Natural killer cell (primary cell): ENCODE results near the gene GHRHR. TPM values are rescaled to one million over a fixed set of nuclear protein-coding genes. Genes with fewer than 3 reads are reported as not detected.

Experiments
- ATAC-seq, 3 donors: fragments of 150-1000 bp in 2 of 3; fragments of 200-7000 bp in 1 of 3; cut with Tn5 transposase; 1 replicate in 1 of 3; 2 replicates in 2 of 3; pipeline ENCODE4 v1.10.0; 2021; ENCODE audit warnings: mild to moderate bottlenecking in 2 of 3, moderate library complexity in 2 of 3
- DNase-seq, 2 donors: peaks; one replicate each; pipeline versions ENCODE4 v3.0.0 to v3.0.0-alpha.2; 2013 to 2021; ENCODE audit warnings: mixed read lengths in 1 of 2
- H3K27ac ChIP-seq: one replicate; pipeline ENCODE4 v1.5.1; 2013; ENCODE audit warnings: mild to moderate bottlenecking, low read length
- H3K27me3 ChIP-seq: one replicate; pipeline ENCODE4 v1.6.1; 2013; ENCODE audit warnings: low read length; ENCODE audit not compliant: control insufficient read depth, insufficient read depth
- H3K36me3 ChIP-seq: one replicate; pipeline ENCODE4 v1.6.1; 2013; ENCODE audit warnings: low read length; ENCODE audit not compliant: control insufficient read depth, insufficient read depth
- H3K4me1 ChIP-seq: one replicate; pipeline ENCODE4 v1.6.1; 2013; ENCODE audit warnings: low read length; ENCODE audit not compliant: control insufficient read depth, insufficient read depth
- H3K4me3 ChIP-seq: one replicate; pipeline ENCODE4 v1.5.1; 2013; ENCODE audit warnings: low read length
- H3K9me3 ChIP-seq: one replicate; pipeline ENCODE4 v1.6.1; 2013; ENCODE audit warnings: low read length; ENCODE audit not compliant: control insufficient read depth, insufficient read depth
- H3K27ac Mint-ChIP-seq, 2 donors: one replicate each; pipeline ENCODE4 v1.8.0; 2022; ENCODE audit warnings: mild to moderate bottlenecking in 2 of 2, mixed read lengths in 2 of 2, moderate library complexity in 1 of 2
- H3K27me3 Mint-ChIP-seq, 2 donors: one replicate each; pipeline ENCODE4 v1.8.0; 2022; ENCODE audit warnings: low read depth in 2 of 2, mixed read lengths in 2 of 2
- H3K36me3 Mint-ChIP-seq: one replicate; pipeline ENCODE4 v1.8.0; 2022; ENCODE audit warnings: mixed read lengths
- H3K4me1 Mint-ChIP-seq, 2 donors: one replicate each; pipeline ENCODE4 v1.8.0; 2022; ENCODE audit warnings: mixed read lengths in 2 of 2
- H3K4me3 Mint-ChIP-seq: one replicate; pipeline ENCODE4 v1.8.0; 2022; ENCODE audit warnings: mild to moderate bottlenecking, moderate library complexity, mixed read lengths
- H3K9me3 Mint-ChIP-seq, 2 donors: one replicate each; pipeline ENCODE4 v1.8.0; 2022; ENCODE audit warnings: mixed read lengths in 2 of 2
- WGBS: methylation state at CpG from one replicate; pipeline ENCODE4 v1.1.7; 2013; ENCODE audit warnings: missing lambda C conversion rate; ENCODE audit not compliant: insufficient coverage; 5-methylcytosine and 5-hydroxymethylcytosine counted together
- intact Hi-C: fragments of 100-400 bp; cut with micrococcal nuclease; formaldehyde crosslinking; loops from one replicate; pipeline ENCODE4 v1.14.2; 2022
- total RNA-seq, 4 donors: library from RNA; stranded (reverse); fragments of 120-200 nt in 1 of 4; gene quantifications; one replicate each; pipeline versions ENCODE4 v1.2.3 to v1.2.4, GENCODE V29; 2013 to 2022
- TF ChIP-seq, protein P1 (sequence below): fragments of 200-600 bp; IDR thresholded peaks from one replicate; pipeline ENCODE4 v1.8.0; 2022; ENCODE audit warnings: antibody characterized with exemption

GHRHR gene
- total RNA-seq, 3 donors from 2014 or later (not counting 1 experiment from before 2014, with no cell fraction given) = not detected

DNA sequence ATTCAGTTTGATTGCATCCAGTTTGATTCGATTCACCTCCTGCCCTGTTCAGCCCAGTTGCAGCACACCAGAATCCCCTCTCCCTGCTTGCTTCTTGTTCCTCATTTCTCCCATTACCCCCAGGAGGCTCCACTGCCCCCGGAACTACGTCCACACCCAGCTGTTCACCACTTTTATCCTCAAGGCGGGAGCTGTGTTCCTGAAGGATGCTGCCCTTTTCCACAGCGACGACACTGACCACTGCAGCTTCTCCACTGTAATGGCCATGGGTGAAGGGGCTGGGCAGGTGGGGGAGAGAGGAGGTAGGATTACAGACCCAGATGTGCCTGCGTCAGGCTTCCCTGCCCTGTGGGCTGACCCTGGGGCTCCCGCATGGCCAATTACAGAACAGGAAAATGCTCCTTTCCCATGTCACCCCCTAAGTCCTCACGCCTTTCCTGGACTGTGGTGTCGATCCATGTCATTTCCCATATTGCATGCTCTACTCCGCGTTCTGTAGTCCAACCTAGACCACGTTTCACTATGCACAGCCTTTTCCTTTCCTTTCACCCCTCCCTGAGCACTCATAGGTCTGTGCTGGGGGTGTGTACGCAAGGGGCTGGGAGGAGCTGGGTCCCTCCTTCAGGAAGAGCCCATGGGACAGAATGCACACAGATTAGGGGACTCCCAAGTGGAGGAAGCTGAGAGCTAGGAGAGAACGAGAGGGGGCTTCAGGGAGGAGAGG, 8.2 kb downstream of the GHRHR start:
- Mint-ChIP-seq H3K27ac (no peak overlapping the region), H3K27me3 (peaks cover 7 to 17% of the 10 kb centered on the region in 2 donors), H3K4me3 (no peak overlapping the region), H3K9me3 (no peaks in the 10 kb centered on the region), H3K36me3 (no peaks in the 10 kb centered on the region), H3K4me1 (peaks cover 0 to 5% of the 10 kb centered on the region in 2 donors)
- intact Hi-C loops = no loop called here
- Histone ChIP-seq H3K36me3 (no peaks in the 10 kb centered on the region), H3K9me3 (no peaks in the 10 kb centered on the region), H3K4me3 (no peak overlapping the region), H3K27ac (no peak overlapping the region), H3K27me3 (no peaks in the 10 kb centered on the region), H3K4me1 (peaks cover 6% of the 10 kb centered on the region)
- WGBS = 55% methylated on average over 15 of the region's 15 CpGs
- TF ChIP-seq, protein P1, sequence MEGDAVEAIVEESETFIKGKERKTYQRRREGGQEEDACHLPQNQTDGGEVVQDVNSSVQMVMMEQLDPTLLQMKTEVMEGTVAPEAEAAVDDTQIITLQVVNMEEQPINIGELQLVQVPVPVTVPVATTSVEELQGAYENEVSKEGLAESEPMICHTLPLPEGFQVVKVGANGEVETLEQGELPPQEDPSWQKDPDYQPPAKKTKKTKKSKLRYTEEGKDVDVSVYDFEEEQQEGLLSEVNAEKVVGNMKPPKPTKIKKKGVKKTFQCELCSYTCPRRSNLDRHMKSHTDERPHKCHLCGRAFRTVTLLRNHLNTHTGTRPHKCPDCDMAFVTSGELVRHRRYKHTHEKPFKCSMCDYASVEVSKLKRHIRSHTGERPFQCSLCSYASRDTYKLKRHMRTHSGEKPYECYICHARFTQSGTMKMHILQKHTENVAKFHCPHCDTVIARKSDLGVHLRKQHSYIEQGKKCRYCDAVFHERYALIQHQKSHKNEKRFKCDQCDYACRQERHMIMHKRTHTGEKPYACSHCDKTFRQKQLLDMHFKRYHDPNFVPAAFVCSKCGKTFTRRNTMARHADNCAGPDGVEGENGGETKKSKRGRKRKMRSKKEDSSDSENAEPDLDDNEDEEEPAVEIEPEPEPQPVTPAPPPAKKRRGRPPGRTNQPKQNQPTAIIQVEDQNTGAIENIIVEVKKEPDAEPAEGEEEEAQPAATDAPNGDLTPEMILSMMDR = no peak
- DNase-seq (no peak), ATAC-seq (no peak)

DNA sequence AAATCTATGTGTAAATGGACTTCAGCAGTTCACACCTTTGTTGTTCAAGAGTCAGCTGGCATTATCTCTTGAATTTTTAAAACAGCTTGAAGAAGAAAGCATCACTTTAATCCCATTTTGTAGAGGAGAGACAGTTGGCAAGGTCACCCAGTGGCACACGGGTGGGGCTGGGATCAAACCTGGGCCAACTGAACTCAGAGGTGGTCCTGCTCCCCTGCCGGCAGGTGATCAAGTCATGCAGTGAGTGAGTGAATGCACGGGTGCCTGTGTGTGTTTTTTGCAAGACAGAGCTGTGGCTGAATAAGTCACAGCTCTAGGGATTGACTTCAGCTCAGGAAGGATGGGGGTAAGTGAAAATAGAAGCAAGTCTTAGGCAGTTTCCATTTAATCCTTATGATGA, 9.5 kb downstream of the GHRHR start:
- ATAC-seq = no peak
- H3K9me3 ChIP-seq = no peaks in the 10 kb centered on the region
- Mint-ChIP-seq H3K27ac (no peak overlapping the region), H3K36me3 (no peaks in the 10 kb centered on the region), H3K9me3 (no peaks in the 10 kb centered on the region), H3K4me1 (peaks cover 0 to 5% of the 10 kb centered on the region in 2 donors), H3K4me3 (no peak overlapping the region), H3K27me3 (peaks cover under 1 to 17% of the 10 kb centered on the region in 2 donors)
- H3K4me3 ChIP-seq = no peak overlapping the region
- 81% methylated on average over 3 of the region's 3 CpGs for WGBS
- H3K36me3 ChIP-seq = no peaks in the 10 kb centered on the region
- no peak overlapping the region for H3K27ac ChIP-seq
- peaks cover 2% of the 10 kb centered on the region for H3K27me3 ChIP-seq
- DNase-seq = no peak
- intact Hi-C loops = no loop called here
- TF ChIP-seq, protein P1 = no peak
- peaks cover 6% of the 10 kb centered on the region for H3K4me1 ChIP-seq

DNA sequence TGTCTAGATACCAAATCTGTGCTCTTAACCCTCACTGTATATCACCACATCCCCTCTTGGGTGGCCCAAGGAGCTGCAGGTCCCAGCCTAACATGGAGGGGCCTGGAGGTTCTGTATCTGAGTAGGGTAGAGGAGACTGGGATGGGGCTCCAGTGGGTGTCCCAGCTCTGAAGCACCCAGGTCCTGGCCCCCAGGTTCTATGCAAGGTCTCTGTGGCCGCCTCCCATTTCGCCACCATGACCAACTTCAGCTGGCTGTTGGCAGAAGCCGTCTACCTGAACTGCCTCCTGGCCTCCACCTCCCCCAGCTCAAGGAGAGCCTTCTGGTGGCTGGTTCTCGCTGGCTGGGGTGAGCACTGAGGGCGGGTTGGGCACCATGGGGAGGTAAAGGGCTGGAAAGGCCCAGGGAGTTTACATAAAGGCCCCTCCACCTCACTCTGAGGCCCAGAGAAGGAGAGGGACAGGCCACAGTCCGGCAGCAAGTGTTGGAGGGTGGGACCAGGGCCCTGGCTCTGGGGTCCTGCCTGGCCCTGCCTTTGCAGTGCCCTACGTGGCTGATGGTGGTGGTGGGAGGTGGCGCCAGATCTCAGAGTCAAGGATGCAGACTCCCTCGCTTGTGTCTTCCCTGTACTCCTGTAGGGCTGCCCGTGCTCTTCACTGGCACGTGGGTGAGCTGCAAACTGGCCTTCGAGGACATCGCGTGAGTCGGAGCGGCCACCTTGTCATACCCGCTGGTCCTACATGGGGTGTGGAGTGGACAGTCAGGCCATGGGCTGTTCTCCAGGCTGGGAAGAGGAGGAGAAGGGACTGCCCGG, 10.2 kb downstream of the GHRHR start:
- peaks cover 0 to 20% of the 10 kb centered on the region in 2 donors for H3K27me3 Mint-ChIP-seq
- intact Hi-C loops = no loop called here
- H3K4me3 Mint-ChIP-seq = no peak overlapping the region
- no peak for ATAC-seq
- no peaks in the 10 kb centered on the region for H3K36me3 Mint-ChIP-seq
- DNase-seq = no peak
- no peaks in the 10 kb centered on the region for H3K9me3 Mint-ChIP-seq
- H3K36me3 ChIP-seq = no peaks in the 10 kb centered on the region
- WGBS = 93% methylated on average over 16 of the region's 18 CpGs
- H3K27ac Mint-ChIP-seq = peak overlapping the region in 1 of 2 donors; percentile 56
- peaks cover 2% of the 10 kb centered on the region for H3K27me3 ChIP-seq
- peaks cover 6% of the 10 kb centered on the region for H3K4me1 ChIP-seq
- H3K9me3 ChIP-seq = no peaks in the 10 kb centered on the region
- no peak overlapping the region for H3K27ac ChIP-seq
- TF ChIP-seq, protein P1 = no peak
- no peak overlapping the region for H3K4me3 ChIP-seq
- peaks cover 0 to 5% of the 10 kb centered on the region in 2 donors for H3K4me1 Mint-ChIP-seq
